Epithelial cell of proximal tubule (primary cell): ENCODE results near the gene P3H4. TPM values are rescaled to one million over a fixed set of nuclear protein-coding genes. Genes with fewer than 3 reads are reported as not detected.

Source experiments
- DNase-seq: peaks from one replicate; pipeline ENCODE4 v3.0.0-alpha.2; 2011; ENCODE audit warnings: low read depth
- H3K4me3 ChIP-seq: 2 replicates; pipeline ENCODE4 v1.5.1; 2011; ENCODE audit warnings: low read depth, mild to moderate bottlenecking, low read length
- CTCF ChIP-seq: conservative IDR thresholded peaks from 2 replicates; pipeline ENCODE4 v1.5.1; 2012; ENCODE audit warnings: low read depth, mild to moderate bottlenecking, low read length
- total RNA-seq: library from RNA; depleted of rRNA; stranded (reverse); fragments of >200 nt; gene quantifications from 2 replicates; pipeline ENCODE4 v1.2.3, GENCODE V29; 2015

The P3H4 gene
- total RNA-seq, 1 donor from 2014 or later: 55.5 TPM

GRCh38 chr17:41785091-41785858 lies 26.5 kb downstream of the P3H4 start:
- no peak for TF ChIP-seq CTCF
- H3K4me3 ChIP-seq: peak overlapping the region; percentile 92
- no peak for DNase-seq

- no peak for DNase-seq
- peak overlapping the region; percentile 92 for H3K4me3 ChIP-seq
- TF ChIP-seq CTCF: no peak
Measured at GRCh38 chr17:41784207-41784744, 27.5 kb downstream of the P3H4 start.

GRCh38 chr17:41782142-41782541 lies 29.6 kb downstream of the P3H4 start:
- H3K4me3 ChIP-seq: no peak overlapping the region

GRCh38 chr17:41781404-41782110 lies 30.2 kb downstream of the P3H4 start:
- H3K4me3 ChIP-seq: no peak overlapping the region
- DNase-seq: no peak
- TF ChIP-seq CTCF: no peak

More at GRCh38 chr17:41782142-41782541, 29.6 kb downstream of the P3H4 start:
- DNase-seq: no peak
- TF ChIP-seq CTCF: no peak

GRCh38 chr17:41779954-41780353 lies 31.8 kb downstream of the P3H4 start:
- no peak for DNase-seq
- H3K4me3 ChIP-seq: no peak overlapping the region
- no peak for TF ChIP-seq CTCF

- peak overlapping the region; percentile 11 for H3K4me3 ChIP-seq
- TF ChIP-seq CTCF: no peak
Measured at GRCh38 chr17:41777574-41778188, 34.1 kb downstream of the P3H4 start.

More at GRCh38 chr17:41777574-41778188, 34.1 kb downstream of the P3H4 start:
- peak; percentile 70 for DNase-seq
